ENCODE data around the gene LRRC27.

LRRC27 gene

GRCh38 chr10:132331601-132332432 is at the start of gene LRRC27:
Gene LRRC27, plus strand, starts transcription at chr10:132332193. Its CDS starts 1,332 bp downstream, at chr10:132333525.
- no peak for TF ChIP-seq CTCF (conservative IDR thresholded peaks at IDR 0.05; ENCODE audit: low read length)
- peak; percentile 97 for DNase-seq (ENCODE audit: low read depth)
- H3K4me3 ChIP-seq (ENCODE audit: low read length): peak within 1 kb of the TSS; percentile 99

- TF ChIP-seq CTCF (conservative IDR thresholded peaks at IDR 0.05; ENCODE audit: low read length): no peak
- H3K4me3 ChIP-seq (ENCODE audit: low read length): no peak overlapping the region
- no peak for DNase-seq (ENCODE audit: low read depth)
Measured at GRCh38 chr10:132282667-132283603, 49.1 kb upstream of the LRRC27 start.

GRCh38 chr10:132283604-132284382 is 48.2 kb upstream of the LRRC27 start:
- DNase-seq (ENCODE audit: low read depth): no peak
- no peak overlapping the region for H3K4me3 ChIP-seq (ENCODE audit: low read length)
- TF ChIP-seq CTCF (conservative IDR thresholded peaks at IDR 0.05; ENCODE audit: low read length): no peak

GRCh38 chr10:132289439-132289838 is 42.6 kb upstream of the LRRC27 start:
- TF ChIP-seq CTCF (conservative IDR thresholded peaks at IDR 0.05; ENCODE audit: low read length): no peak
- no peak overlapping the region for H3K4me3 ChIP-seq (ENCODE audit: low read length)
- no peak for DNase-seq (ENCODE audit: low read depth)

- H3K4me3 ChIP-seq (ENCODE audit: low read length): no peak overlapping the region
- DNase-seq (ENCODE audit: low read depth): no peak
Measured at GRCh38 chr10:132290631-132291030, 41.4 kb upstream of the LRRC27 start.

More at GRCh38 chr10:132290631-132291030, 41.4 kb upstream of the LRRC27 start:
- TF ChIP-seq CTCF (conservative IDR thresholded peaks at IDR 0.05; ENCODE audit: low read length): no peak
